GM19468 (cell line): ENCODE measurements around the gene FAM131A.
"Not testable (repeated sequence)": the region's sequence is repeated elsewhere in the genome, so short reads cannot be mapped to it uniquely, and the experiment has no call there.

Experiments used
- ATAC-seq: cut with Tn5 transposase; IDR thresholded peaks from one replicate; pipeline ENCODE4 v1.9.1; 2021; ENCODE audit warnings: mild to moderate bottlenecking, moderate library complexity, moderate number of reproducible peaks; ENCODE audit not compliant: unreplicated experiment; ENCODE audit errors: extremely low read depth

The FAM131A gene

GRCh38 chr3:184337981-184338380 is 581 bp downstream of the FAM131A start:
- no peak for ATAC-seq

GRCh38 chr3:184338511-184338945 is 1.1 kb downstream of the FAM131A start:
- ATAC-seq = no peak

GRCh38 chr3:184339001-184339400 is 1.6 kb downstream of the FAM131A start:
- no peak for ATAC-seq

- ATAC-seq = not testable (repeated sequence)
These were observed 2.2 kb downstream of the FAM131A start for GRCh38 chr3:184339451-184340135.

- ATAC-seq = no peak
These were observed 4.5 kb downstream of the FAM131A start for GRCh38 chr3:184341925-184342324.

- ATAC-seq = no peak
These were observed 5.9 kb downstream of the FAM131A start for GRCh38 chr3:184343200-184343876.

GRCh38 chr3:184344579-184345316 is 7.3 kb downstream of the FAM131A start:
- ATAC-seq = no peak

GRCh38 chr3:184345317-184346144 is 8.1 kb downstream of the FAM131A start:
- ATAC-seq = no peak

- no peak for ATAC-seq
These were observed 9.2 kb downstream of the FAM131A start for GRCh38 chr3:184346480-184347190.

GRCh38 chr3:184347321-184348056 is 10.1 kb downstream of the FAM131A start:
- ATAC-seq = no peak

GRCh38 chr3:184348057-184348382 is 10.6 kb downstream of the FAM131A start:
- ATAC-seq = no peak

- ATAC-seq = no peak
These were observed 12.4 kb downstream of the FAM131A start for GRCh38 chr3:184349563-184350470.

- ATAC-seq = no peak
These were observed 13.2 kb downstream of the FAM131A start for GRCh38 chr3:184350618-184351017.

- ATAC-seq = no peak
These were observed 14.2 kb downstream of the FAM131A start for GRCh38 chr3:184351511-184352148.

GRCh38 chr3:184352149-184352785 is 14.9 kb downstream of the FAM131A start:
- no peak for ATAC-seq

GRCh38 chr3:184352897-184353545 is 15.6 kb downstream of the FAM131A start:
- no peak for ATAC-seq

- ATAC-seq = no peak
These were observed 16.1 kb downstream of the FAM131A start for GRCh38 chr3:184353546-184353941.
